ENCODE results near the gene ANKRD16. TPM values are rescaled to one million over a fixed set of nuclear protein-coding genes. Genes with fewer than 3 reads are reported as not detected.

ANKRD16 gene
- total RNA-seq, 1 experiment from 2014 or later, result 12.2 TPM

DNA sequence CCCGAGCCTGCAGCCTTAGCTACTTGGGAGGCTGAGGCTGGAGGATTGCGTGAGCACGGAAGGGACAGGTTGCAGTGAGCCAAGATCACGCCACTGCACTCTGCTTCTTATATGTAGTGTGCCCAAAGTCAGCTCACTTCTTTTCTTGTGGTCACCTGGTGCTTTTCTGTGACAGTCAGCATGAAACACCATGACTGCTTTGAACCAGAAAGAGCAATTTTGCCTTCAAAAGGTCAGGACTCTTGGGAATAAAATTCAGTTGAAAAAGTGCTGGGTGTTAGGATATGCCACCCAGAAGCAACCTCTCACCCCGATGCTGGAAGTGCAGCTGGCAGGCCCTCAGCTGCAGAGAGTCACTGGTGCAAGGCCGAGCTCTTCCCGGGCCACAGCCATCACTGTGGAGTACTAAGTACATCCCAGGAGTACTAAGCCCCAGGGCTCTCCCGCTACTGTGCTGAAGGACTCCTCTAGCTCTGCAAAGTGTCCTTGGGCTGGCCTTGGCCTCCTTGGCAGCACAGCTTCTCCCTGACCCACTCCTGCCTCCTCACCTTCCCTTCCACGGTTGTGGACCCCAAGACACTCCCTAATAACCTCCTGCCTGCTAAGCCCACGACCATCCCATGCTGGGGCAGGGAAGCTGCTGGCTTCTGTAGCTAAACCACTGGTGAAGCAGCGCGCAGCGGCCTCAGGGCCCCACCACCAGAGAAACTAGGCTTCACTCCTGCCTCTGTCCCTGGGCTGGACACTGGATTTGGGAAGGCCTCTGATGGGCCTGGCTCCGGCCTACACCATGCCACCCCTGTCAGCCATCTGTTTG is 58.9 kb downstream of the ANKRD16 start (continued):
- TF ChIP-seq, protein P1, sequence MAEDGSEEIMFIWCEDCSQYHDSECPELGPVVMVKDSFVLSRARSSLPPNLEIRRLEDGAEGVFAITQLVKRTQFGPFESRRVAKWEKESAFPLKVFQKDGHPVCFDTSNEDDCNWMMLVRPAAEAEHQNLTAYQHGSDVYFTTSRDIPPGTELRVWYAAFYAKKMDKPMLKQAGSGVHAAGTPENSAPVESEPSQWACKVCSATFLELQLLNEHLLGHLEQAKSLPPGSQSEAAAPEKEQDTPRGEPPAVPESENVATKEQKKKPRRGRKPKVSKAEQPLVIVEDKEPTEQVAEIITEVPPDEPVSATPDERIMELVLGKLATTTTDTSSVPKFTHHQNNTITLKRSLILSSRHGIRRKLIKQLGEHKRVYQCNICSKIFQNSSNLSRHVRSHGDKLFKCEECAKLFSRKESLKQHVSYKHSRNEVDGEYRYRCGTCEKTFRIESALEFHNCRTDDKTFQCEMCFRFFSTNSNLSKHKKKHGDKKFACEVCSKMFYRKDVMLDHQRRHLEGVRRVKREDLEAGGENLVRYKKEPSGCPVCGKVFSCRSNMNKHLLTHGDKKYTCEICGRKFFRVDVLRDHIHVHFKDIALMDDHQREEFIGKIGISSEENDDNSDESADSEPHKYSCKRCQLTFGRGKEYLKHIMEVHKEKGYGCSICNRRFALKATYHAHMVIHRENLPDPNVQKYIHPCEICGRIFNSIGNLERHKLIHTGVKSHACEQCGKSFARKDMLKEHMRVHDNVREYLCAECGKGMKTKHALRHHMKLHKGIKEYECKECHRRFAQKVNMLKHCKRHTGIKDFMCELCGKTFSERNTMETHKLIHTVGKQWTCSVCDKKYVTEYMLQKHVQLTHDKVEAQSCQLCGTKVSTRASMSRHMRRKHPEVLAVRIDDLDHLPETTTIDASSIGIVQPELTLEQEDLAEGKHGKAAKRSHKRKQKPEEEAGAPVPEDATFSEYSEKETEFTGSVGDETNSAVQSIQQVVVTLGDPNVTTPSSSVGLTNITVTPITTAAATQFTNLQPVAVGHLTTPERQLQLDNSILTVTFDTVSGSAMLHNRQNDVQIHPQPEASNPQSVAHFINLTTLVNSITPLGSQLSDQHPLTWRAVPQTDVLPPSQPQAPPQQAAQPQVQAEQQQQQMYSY (CRISPR knock-in tag; IDR thresholded peaks at IDR 0.05), result no peak
- TF ChIP-seq IRF1 (CRISPR knock-in tag; IDR thresholded peaks at IDR 0.05) (no peak), USF1 (CRISPR knock-in tag; IDR thresholded peaks at IDR 0.05) (no peak), OVOL2 (CRISPR knock-in tag; IDR thresholded peaks at IDR 0.05; ENCODE audit: borderline replicate concordance) (no peak)

- no peaks in the 10 kb centered on the region for H3K27me3 Mint-ChIP-seq (ENCODE audit: low read depth)
- CTCF ChIA-PET, result no interaction called here
- H3K4me1 Mint-ChIP-seq, result no peaks in the 10 kb centered on the region
- DNase-seq (ENCODE audit: low spot score) (no peak), ATAC-seq (no peak)
- no peak overlapping the region for H3K27ac Mint-ChIP-seq
- H3K9me3 Mint-ChIP-seq, result no peaks in the 10 kb centered on the region
- POLR2A ChIA-PET, result no interaction called here
- no peaks in the 10 kb centered on the region for H3K36me3 Mint-ChIP-seq
- H3K4me3 Mint-ChIP-seq, result no peak overlapping the region
- TF ChIP-seq EMX1 (CRISPR knock-in tag; IDR thresholded peaks at IDR 0.05), result no peak
- no peak for TF ChIP-seq IRF2 (CRISPR knock-in tag; IDR thresholded peaks at IDR 0.05; ENCODE audit: borderline replicate concordance, low read depth)
- TF ChIP-seq USF1 (CRISPR knock-in tag; IDR thresholded peaks at IDR 0.05), result no peak
- TF ChIP-seq ZNF138 (CRISPR knock-in tag; conservative IDR thresholded peaks at IDR 0.05), result no peak
- TF ChIP-seq, protein P2, sequence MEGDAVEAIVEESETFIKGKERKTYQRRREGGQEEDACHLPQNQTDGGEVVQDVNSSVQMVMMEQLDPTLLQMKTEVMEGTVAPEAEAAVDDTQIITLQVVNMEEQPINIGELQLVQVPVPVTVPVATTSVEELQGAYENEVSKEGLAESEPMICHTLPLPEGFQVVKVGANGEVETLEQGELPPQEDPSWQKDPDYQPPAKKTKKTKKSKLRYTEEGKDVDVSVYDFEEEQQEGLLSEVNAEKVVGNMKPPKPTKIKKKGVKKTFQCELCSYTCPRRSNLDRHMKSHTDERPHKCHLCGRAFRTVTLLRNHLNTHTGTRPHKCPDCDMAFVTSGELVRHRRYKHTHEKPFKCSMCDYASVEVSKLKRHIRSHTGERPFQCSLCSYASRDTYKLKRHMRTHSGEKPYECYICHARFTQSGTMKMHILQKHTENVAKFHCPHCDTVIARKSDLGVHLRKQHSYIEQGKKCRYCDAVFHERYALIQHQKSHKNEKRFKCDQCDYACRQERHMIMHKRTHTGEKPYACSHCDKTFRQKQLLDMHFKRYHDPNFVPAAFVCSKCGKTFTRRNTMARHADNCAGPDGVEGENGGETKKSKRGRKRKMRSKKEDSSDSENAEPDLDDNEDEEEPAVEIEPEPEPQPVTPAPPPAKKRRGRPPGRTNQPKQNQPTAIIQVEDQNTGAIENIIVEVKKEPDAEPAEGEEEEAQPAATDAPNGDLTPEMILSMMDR (IDR thresholded peaks at IDR 0.05), result no peak
- TF ChIP-seq, protein P3, sequence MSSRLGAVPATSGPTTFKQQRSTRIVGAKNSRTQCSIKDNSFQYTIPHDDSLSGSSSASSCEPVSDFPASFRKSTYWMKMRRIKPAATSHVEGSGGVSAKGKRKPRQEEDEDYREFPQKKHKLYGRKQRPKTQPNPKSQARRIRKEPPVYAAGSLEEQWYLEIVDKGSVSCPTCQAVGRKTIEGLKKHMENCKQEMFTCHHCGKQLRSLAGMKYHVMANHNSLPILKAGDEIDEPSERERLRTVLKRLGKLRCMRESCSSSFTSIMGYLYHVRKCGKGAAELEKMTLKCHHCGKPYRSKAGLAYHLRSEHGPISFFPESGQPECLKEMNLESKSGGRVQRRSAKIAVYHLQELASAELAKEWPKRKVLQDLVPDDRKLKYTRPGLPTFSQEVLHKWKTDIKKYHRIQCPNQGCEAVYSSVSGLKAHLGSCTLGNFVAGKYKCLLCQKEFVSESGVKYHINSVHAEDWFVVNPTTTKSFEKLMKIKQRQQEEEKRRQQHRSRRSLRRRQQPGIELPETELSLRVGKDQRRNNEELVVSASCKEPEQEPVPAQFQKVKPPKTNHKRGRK (CRISPR knock-in tag; IDR thresholded peaks at IDR 0.05; ENCODE audit: borderline replicate concordance), result no peak
- TF ChIP-seq AR (CRISPR knock-in tag; IDR thresholded peaks at IDR 0.05), result no peak
- no peak for TF ChIP-seq NR2C2 (CRISPR knock-in tag; IDR thresholded peaks at IDR 0.05)
- no peak for TF ChIP-seq FOXP4 (CRISPR knock-in tag; IDR thresholded peaks at IDR 0.05)
- TF ChIP-seq, protein P4, sequence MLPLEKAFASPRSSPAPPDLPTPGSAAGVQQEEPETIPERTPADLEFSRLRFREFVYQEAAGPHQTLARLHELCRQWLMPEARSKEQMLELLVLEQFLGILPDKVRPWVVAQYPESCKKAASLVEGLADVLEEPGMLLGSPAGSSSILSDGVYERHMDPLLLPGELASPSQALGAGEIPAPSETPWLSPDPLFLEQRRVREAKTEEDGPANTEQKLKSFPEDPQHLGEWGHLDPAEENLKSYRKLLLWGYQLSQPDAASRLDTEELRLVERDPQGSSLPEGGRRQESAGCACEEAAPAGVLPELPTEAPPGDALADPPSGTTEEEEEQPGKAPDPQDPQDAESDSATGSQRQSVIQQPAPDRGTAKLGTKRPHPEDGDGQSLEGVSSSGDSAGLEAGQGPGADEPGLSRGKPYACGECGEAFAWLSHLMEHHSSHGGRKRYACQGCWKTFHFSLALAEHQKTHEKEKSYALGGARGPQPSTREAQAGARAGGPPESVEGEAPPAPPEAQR (CRISPR knock-in tag; IDR thresholded peaks at IDR 0.05), result no peak
- no peak for TF ChIP-seq ZBTB21 (CRISPR knock-in tag; IDR thresholded peaks at IDR 0.05; ENCODE audit: borderline replicate concordance)
- TF ChIP-seq GRHL2 (CRISPR knock-in tag; IDR thresholded peaks at IDR 0.05; ENCODE audit: insufficient replicate concordance, severe bottlenecking), result no peak
- TF ChIP-seq JUN (CRISPR knock-in tag; IDR thresholded peaks at IDR 0.05), result no peak
These were observed 60.4 kb downstream of the ANKRD16 start for GRCh38 chr10:5829267-5829666.

Data from WTC11 (cell line).